CD4-positive, alpha-beta T cell treated with Interleukin-4 for 4 hours (primary cell): Measurements from ENCODE around the gene SLC9A2.

Experiments
- DNase-seq: peaks from one replicate; pipeline ENCODE4 v3.0.0-alpha.2; 2020

Gene SLC9A2

DNA sequence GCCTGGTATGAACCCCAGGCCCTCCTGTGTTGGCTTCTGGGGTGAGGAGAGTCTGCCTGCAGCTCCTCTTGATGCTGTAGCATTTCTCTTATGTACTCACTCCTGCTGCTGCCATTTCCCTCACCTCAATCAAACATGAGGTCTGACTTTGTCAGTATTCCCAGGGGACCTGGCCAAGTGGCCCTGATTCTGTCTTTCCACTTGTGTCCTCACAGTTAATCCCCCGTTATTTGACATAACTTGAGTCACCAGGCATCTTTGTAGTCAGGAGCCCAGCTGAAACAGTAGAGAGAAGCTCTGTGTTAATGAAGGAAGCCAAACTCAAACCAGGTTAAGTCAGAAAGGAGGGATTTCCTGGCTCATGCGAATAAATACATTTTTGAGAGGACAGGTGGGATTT lies 55.0 kb downstream of the SLC9A2 start:
- DNase-seq, result no peak

DNA sequence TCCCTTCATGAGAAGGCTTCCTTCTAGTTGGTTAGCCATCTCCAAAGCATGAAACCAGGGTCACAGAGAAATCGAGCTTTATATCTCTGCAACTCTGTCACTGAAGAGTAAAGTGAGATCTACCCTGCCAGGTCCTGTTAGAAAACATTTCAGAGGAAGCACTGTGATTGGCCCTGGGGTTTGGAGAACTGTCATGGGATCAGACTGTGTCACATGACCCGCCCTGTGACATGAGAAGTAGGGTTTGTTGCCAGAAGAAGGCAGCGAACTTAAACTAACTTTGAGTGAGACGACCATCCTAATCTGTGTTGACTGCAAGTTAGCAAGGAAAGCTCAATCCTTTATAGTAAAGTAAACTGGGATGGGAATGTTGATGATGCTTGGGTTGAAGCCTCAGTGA lies 55.5 kb downstream of the SLC9A2 start:
- no peak for DNase-seq

DNA sequence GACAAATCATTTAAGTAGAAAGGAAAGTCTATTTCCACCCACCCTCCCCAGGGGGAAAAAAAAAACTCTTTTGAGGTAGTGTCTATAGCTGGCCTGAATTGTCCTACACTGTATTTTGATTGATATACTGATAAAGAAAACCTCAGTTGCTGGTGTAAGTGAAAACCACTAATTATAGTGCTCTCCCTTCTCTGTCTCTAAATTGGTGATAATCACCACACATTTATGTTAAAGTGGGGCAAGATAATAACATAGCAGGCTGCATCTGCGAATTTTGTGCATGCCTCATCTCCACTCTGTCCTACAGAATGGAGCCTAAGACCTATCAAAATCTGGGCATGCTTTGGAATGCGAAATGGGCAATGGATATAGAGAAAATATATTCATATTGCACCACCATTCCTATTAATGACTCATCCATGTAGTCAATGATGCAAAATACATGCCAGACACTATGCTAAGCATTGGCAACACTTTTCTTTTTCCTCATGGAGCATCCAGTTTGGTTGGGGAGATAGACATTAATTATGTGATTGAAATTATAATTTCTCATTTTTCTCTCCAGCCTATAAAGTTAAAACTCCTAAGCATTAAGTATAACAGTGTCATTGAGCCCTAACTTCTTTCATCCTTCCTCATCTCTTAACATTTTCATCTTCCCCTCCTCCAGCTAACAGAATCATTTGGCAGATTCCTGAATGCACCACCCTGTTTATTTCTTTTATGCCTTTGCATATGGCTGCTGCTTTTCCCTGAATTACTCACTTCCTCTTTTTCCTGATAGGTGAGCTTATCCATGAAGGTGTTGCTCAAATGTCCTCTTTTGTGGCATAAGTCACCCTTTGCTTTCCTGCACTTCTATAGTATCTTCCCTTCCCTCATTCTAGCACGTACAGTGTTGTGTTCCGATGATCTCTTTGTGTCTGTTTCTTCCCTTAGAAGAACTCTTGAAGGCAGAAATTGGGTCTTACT lies 58.2 kb downstream of the SLC9A2 start:
- DNase-seq, result no peak

DNA sequence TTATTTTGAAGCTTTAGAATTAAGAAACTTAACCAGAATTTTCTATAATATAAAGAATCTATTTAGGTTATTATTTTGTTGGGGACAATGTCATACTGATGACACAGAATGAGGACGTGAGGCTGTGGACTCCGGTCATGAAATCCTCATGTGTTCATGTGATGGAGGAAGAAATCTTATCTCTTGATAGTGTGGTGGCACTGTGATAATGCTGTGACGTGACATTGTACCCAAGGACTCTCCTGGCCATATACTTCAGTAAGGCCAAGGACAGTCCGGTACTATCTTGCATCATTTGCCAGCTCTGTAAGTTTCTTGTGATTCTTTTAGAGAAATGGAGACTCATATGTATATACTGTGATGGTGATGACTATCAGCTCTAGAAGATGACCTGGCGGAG lies 59.1 kb downstream of the SLC9A2 start:
- DNase-seq, result no peak

DNA sequence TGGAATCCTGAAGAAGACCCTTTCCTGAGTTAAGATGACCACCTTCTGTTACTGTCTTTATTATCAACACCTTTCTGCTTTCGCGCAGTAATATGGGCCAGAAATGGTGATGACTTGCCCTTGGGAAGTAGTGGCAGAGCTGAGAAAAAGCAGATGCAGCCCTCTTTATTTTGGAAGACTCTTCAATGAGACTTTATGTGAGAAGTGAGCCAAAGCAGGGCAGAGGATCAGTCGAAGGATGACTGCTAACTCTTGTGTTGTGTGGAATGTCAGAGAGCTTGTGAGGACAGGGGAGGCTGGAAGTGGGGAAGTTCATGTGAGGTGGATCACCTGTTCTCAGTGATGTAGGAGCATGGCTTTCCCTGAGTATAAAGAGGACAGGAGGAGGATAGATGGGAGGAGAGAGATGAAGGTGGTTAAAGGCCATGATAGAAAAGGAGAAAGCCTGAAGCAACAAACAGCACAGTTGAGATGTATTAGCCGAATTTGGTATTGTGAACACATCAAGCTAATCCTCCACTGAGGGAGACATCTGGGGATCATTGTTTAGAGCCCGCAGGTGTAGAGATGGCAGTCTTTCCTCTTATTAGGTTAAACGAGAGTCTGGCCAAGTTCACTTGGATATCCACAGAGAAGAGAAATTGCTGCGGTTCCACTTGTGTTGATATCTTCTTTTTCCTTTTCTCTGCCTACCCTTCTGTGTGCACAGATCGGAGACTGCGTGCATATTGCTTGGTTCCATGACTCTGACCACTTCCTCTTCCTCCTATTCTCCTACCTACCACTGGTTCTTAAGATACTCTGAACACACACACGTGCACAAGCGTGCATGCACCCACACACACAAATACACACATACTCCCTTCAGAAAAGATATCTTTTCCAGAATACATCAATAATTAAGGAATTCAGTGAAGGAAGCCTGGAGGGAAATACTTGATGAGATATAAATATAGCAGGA lies 67.4 kb downstream of the SLC9A2 start:
- DNase-seq, result no peak

DNA sequence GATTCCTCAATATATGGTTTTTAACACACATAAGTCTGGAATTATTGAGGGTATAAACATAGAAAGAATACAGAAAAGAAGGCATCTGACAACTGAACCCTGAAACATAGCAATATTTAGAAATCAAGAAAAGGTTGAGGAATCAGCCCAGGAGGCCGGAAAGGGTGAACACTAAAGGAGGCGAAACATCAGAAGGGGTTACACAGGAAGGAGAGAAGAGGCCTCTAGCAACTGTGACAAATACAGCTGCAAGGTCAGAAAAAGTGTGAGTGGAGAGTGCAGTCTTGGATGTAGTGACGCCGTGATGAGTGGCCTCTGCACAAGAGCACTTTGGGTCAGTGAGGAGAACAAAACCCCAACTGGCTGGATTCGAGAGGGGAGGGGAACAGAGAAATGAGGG lies 70.7 kb downstream of the SLC9A2 start:
- no peak for DNase-seq

DNA sequence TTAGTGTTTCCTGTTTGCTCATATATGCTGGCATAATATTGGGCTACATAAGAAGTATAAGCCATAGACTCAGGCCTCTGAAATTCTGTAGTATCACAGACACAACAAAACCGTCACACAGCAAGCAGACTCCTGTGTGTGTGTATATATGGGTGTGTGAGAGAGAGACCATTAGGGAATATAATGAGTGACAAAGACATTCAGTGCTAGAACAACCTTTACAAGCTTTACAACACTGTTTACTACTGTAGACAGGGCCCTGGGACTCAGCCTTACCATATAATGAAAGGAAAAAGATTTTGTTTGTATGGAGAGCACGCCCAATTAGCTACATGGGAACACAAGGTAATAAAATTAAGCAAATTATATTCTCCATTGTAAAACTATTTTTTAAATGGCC lies 77.1 kb downstream of the SLC9A2 start:
- no peak for DNase-seq

DNA sequence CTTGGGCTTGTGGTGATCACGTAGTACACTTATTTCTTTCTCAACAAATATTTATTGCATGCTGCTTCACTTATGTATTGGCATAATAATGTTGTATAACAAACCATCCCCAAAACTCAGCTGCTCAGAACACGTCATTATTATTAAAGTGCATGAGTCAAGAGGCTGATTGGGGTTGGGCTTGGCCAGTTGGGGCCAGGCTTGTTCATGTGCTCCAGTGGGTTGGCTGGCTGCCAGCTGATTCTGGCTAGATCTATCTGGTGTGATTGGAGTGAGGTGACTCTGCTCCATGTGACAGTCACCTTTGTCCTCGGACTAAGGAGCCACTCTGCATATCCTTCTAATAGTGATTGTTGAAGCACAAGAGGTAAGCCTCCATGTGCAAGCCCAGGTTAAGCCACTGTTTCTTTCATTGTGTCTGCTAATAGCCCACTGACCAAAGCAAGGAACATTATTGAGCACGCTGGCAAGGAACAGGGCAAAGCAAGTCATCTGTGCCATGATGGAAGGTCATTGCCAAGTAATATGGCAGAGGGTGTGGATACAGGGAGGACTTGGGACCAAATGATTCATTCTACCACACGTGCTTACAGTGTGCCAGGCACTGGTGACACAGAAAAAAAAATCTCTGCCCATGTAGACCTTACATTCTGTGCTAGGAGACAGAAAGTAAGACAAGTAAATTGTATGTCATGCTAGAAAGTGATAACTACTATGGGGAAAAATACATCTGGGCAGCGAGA lies 79.2 kb downstream of the SLC9A2 start:
- DNase-seq, result no peak

DNA sequence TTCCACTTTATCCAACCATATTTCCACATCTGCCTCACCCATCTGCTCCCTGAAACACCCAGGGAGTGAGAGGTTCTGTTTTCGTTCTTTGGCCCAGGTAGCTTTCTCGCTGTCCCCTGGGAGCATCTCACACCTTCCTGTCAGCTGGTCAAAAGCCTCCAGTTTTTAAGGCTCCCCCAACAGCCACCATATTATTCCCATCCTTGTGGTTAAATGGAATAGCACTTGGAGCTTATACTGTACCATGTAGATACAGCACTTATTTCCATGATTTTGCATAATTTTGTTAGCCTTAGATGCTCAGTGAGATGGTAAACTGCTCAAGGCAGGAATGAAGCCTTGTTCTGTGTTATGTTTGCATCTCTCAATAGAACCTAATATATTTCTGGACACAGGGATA lies 84.0 kb downstream of the SLC9A2 start:
- no peak for DNase-seq

DNA sequence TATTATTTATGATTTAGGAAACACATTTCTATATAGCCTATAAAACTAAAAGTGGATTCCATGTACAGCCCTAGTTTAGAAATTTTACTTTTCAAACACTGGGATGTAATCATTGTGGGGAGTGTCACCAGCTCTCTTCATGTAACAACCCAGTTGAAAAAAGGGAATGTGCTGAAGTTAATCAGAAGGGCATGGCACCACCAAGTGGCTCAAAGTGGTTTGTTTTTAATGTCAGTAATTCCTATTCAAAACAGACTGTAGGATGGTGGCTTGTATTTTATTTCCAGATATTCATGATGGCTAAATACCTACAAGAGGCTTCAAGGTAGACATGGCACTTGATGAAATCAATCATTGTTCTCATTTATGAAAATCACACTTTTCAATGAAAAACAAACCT lies 84.4 kb downstream of the SLC9A2 start:
- no peak for DNase-seq

DNA sequence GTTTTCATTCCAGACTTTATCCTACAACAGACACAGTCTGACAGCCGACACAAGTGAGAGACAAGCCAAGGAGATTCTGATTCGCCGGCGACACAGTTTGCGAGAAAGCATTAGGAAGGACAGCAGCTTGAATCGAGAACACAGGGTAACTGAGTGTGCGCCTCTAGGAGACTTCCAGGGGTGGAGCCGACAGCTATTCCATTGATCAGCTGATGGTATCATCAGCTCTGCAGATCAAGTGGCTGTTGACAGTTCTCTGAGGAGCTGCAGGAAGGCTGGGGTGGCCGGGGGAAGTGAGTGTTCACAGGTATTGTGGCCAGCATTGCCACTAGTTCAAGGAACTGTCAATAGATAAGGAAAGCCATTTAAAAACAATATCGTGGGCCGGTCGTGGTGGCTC lies 85.2 kb downstream of the SLC9A2 start:
- no peak for DNase-seq

DNA sequence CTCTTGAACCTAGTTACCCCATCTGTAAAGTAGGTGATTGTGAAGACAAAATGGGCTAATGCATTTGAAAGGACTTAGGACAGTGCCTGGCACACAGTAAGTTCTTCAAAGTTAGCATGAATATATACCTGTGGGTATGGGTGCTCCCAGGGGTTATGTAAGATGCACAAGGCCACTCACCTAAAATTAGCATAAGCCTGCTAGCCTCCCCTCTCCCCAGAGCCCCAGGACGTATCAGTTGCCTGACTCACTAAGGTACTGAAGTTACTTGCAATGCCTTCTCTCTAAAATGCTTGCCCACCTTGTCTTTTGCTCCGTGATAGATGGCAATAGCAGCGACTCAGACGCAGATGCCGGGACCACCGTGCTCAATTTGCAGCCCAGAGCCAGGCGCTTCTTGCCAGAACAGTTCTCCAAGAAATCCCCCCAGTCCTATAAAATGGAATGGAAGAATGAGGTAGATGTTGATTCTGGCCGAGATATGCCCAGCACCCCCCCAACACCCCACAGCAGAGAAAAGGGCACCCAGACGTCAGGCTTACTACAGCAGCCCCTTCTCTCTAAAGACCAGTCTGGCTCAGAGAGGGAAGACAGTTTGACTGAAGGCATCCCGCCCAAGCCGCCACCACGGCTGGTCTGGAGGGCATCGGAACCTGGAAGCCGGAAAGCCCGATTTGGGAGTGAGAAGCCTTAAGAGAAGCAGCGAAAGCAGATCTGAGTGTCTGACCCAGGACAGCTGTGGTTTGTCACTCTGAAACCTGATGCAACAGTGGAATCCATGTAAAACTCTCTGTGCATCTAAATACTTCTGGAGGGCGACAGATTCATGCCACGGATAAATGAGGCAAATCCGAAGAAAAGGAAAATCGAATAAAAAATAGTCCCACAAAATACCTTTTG lies 88.7 kb downstream of the SLC9A2 start:
- DNase-seq, result no peak

DNA sequence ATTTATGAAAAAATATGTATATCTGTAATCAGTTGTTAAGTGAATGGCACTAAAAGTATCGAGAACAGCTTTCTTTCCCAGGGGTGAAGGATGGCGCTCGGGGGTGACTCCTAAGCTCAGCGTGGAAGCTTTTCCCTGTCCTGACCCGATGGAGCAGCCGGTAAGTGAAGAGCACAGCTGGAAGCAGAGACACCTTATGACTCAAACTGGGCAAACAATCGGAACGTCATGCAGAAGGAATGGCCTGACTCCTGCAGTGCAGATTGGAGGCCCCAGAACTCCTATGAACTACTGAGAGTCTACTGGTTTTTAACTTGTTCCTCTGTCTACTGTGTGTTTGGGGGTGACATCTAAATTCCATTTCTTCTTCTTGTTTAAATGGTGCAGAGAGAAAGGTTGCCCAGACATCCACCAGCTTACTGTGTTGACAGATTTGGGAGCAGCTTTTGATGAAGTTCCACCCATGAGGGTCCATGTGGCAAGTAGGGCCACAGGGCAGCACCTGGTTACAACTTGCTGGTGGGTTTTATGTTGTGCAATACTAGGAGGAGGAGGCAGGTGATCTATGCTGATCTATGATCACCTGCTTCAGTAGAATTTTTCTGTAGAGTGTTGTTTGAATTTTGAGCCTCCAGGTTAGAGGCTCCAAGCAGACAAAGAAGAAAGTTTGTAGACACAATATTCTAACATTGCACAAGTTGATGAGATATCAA lies 89.7 kb downstream of the SLC9A2 start:
- no peak for DNase-seq

DNA sequence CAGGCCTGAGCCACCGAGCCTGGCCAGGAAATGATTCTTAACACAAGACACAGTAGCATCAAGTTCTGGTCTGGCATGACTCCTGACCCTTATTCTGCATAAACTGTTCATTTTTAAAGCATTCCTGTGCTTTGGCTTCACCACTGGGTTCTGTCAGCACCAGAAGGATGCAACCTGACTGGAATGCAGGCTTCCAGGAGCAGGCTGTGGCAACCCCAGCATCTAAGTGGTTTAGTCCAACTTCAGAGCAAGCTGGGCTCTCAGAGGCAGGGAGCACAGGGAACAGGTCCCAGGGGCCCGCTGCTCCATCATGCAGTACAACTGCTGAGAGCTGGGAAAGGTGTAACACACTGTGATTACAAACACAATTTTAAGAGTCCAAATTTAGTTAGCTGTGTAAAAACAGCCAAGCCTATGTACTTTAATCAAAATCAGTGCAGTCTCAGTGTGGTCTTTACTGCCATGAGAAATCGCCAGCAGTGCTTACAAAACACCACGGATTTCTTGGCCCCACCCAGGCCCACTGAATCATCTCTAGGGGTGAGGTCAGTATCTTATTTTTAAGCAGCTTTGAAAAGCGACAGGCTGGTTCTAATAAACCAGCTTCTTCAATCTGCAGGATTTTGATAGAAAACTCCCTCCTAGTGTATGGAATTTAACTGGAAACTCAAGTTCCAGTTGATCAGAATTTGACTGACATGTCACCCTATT lies 98.1 kb downstream of the SLC9A2 start:
- no peak for DNase-seq

DNA sequence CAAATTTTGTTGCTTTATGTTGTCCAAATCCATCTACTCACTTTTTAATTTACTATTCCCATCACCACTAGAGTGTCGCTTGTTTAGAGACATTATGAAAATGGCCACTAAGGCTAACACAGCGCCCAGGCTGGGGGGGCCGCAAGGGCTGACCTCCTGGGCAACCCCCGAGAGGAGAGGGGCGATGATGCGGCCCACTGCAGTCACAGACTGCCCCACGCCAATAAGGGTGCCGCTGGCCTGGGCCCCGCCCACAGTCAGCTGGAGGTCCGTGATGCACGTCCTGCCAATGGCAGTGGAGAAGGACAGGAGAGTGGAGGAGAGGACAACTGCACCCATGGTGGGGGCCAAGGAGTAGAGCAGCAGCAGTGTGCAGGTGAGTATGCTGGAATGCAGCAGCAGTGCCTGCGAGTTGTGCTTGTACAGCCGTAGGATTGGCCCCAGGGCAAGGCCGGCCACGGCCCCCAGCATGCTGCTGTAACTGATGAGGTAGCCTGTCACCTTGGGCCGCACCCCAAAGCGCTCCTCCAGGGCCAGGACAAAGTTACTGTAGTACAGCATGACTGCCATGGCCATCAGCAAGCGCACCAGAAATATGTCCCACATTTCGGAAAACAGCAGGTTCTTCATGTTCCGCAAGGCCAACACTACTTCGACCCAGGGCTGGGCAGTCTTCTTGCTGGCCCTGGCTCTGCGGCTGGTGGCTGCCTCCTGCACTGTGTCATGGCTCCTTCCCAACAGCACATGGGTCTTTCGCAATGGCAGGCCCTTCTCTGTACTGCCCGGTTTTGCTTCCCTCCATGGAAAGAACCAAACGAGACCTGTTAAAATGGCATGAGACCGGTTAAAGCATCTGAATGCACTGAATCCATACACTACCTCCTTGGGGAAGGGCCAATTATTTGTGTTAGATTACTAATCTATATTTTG lies 99.3 kb downstream of the SLC9A2 start:
- no peak for DNase-seq

DNA sequence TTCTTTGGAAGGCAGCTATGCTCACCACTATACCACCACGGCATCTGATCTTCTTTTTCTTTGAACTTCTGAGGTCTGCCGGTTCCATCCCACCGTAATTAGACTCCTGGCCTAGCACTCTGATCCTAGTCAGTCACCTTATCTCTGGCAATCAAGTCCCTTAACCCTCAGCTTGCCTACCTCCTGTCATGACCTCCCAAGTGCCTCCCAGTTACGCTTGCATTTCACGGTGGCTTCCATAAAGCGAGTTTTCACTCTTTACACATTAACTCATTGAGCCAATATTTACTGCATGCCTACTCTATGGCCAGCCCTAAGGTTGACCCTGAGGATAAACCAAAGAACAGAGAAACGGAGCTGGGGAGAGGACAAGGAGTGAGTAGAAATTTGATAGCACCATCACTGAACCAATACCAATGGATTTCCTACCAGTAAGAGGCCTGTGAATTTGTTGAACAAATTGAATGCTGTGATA lies 104.7 kb downstream of the SLC9A2 start:
- no peak for DNase-seq

DNA sequence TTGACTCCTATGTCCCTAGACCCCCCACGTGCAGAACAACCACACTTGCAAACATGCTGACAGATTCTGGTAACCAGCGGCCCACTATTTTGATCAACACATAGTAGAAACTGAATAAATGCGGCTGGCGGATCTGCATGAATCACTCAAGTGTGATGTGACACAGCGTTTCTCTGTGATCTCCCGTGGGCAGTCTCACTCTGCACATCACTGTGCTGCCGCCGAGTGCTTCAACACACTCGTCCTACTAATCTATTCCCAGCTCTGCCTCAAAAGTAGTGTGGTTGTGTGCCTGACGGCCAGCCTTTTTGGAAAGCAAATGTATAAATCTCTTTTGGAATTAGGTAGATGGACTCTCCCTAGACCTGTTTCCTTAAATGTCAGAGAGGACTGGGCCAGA lies 105.2 kb downstream of the SLC9A2 start:
- DNase-seq, result no peak

DNA sequence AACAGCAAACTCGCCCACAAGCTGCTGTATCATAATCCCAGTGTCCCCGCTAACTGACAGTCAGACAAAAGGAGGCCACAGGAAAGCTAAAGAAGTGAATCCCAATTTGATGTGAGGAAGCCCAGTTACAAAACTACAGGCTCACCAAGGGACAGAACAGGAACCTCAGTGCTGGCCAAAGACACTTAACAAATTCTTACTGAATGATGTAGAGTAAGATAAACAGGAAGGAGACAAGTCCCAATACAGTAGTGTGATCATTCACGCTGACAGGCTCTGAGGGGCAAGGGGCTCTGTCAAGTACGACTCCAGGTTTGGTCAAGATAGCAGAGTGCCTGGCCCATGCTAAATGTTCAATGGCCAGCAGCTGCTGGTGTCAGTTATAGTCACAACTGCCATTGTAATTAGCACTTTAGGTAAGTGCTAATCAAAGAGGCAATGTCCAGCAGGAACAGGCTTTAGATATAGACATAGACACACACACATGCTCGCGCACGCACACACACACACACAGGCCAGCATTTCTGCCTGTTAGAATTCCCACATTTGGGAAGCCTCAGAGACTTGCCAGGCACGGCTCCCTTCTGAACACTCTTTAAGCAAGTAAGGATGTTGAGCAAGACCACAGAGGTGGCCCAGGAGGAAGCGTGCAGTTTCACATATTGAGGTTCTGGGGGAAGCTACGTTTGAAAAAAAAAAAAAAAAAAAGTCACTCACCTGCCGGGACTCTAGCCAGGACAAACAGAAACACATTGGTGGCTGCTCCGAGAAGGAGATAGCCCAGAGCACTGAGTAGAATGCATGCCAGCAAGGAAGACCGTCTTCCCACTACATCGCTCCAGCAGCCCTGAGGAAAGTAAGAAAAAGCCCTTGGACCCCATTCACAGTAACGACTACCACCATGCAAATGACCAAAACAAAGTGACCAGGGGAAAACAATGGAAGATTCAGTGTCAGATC lies 107.1 kb downstream of the SLC9A2 start:
- no peak for DNase-seq
